ENCODE measurements around the gene AGGF1.
"Not testable (repeated sequence)": the region's sequence is repeated elsewhere in the genome, so short reads cannot be mapped to it uniquely, and the experiment has no call there.

AGGF1 gene, protein sequence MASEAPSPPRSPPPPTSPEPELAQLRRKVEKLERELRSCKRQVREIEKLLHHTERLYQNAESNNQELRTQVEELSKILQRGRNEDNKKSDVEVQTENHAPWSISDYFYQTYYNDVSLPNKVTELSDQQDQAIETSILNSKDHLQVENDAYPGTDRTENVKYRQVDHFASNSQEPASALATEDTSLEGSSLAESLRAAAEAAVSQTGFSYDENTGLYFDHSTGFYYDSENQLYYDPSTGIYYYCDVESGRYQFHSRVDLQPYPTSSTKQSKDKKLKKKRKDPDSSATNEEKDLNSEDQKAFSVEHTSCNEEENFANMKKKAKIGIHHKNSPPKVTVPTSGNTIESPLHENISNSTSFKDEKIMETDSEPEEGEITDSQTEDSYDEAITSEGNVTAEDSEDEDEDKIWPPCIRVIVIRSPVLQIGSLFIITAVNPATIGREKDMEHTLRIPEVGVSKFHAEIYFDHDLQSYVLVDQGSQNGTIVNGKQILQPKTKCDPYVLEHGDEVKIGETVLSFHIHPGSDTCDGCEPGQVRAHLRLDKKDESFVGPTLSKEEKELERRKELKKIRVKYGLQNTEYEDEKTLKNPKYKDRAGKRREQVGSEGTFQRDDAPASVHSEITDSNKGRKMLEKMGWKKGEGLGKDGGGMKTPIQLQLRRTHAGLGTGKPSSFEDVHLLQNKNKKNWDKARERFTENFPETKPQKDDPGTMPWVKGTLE

DNA sequence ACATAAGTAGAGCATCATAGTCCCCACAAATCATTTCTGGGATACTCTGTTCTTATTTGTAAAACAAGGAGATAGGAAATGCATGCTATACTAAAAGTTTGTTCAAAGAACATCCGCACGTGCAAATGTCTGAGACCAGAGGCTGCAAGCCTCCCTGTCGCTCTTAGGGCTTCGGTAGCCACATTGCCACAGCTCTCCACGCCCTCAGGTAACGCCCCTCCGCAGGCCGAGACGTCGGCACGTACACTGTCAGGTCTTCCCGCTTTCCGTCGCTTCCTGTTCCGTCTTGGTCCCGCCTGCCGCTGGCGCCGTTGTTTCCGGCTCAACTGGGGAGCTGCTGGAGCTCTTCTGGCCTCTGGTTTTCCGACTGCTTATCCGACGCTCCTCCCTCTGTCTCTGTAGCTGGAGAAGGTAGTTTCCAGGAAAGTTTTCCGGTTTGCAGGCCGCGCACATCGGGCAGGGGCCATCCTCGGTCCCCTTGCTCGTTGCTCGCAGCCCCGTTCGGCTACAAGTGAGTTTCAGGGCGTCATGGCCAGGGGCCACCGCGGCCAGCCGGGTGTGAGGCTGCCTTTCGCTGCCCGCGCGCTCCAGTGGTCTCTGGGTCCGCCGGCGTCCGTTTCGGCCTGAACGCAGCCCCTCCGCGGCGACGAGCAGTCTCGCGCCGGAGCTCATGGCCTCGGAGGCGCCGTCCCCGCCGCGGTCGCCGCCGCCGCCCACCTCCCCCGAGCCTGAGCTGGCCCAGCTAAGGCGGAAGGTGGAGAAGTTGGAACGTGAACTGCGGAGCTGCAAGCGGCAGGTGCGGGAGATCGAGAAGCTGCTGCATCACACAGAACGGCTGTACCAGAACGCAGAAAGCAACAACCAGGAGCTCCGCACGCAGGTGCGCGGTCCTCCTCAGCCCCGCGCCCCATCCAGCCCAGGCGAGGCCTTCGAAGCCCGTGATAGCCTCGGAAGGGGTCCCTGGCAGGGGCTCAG lies at the start of gene AGGF1:
TSS of gene AGGF1 (plus strand) at position 308 of the 975 bp plus-strand sequence. CDS start at position 671, 363 bp downstream.
- peak within 1 kb of the TSS; percentile 87 for H3K27ac ChIP-seq (ENCODE audit: low read depth, low read length)
- H3K9ac ChIP-seq (ENCODE audit: low read length): peak within 1 kb of the TSS; percentile 79
- H3K27me3 ChIP-seq (ENCODE audit: control insufficient read depth, insufficient read depth, low read length): no peaks in the 10 kb centered on the region
- peak within 1 kb of the TSS; percentile 85 for H3K4me3 ChIP-seq (ENCODE audit: low read length)
- H3K4me1 ChIP-seq (ENCODE audit: control insufficient read depth, insufficient read depth, low read length): peaks cover 3% of the 10 kb centered on the region
- H3K36me3 ChIP-seq (ENCODE audit: control insufficient read depth, insufficient read depth, low read length): no peaks in the 10 kb centered on the region

- H3K36me3 ChIP-seq (ENCODE audit: control insufficient read depth, insufficient read depth, low read length): no peaks in the 10 kb centered on the region
- H3K27ac ChIP-seq (ENCODE audit: low read depth, low read length): no peak overlapping the region
- no peak overlapping the region for H3K9ac ChIP-seq (ENCODE audit: low read length)
- no peaks in the 10 kb centered on the region for H3K27me3 ChIP-seq (ENCODE audit: control insufficient read depth, insufficient read depth, low read length)
- H3K4me1 ChIP-seq (ENCODE audit: control insufficient read depth, insufficient read depth, low read length): no peaks in the 10 kb centered on the region
- H3K4me3 ChIP-seq (ENCODE audit: low read length): no peak overlapping the region
Measured at GRCh38 chr5:76980518-76981144, 49.6 kb upstream of the AGGF1 start.

GRCh38 chr5:76982450-76982849 lies 47.8 kb upstream of the AGGF1 start:
- no peaks in the 10 kb centered on the region for H3K36me3 ChIP-seq (ENCODE audit: control insufficient read depth, insufficient read depth, low read length)
- no peaks in the 10 kb centered on the region for H3K27me3 ChIP-seq (ENCODE audit: control insufficient read depth, insufficient read depth, low read length)
- H3K27ac ChIP-seq (ENCODE audit: low read depth, low read length): no peak overlapping the region
- no peak overlapping the region for H3K4me3 ChIP-seq (ENCODE audit: low read length)
- H3K4me1 ChIP-seq (ENCODE audit: control insufficient read depth, insufficient read depth, low read length): no peaks in the 10 kb centered on the region
- no peak overlapping the region for H3K9ac ChIP-seq (ENCODE audit: low read length)

- H3K27ac ChIP-seq (ENCODE audit: low read depth, low read length): no peak overlapping the region
- H3K36me3 ChIP-seq (ENCODE audit: control insufficient read depth, insufficient read depth, low read length): no peaks in the 10 kb centered on the region
- no peak overlapping the region for H3K9ac ChIP-seq (ENCODE audit: low read length)
- H3K4me3 ChIP-seq (ENCODE audit: low read length): no peak overlapping the region
- H3K4me1 ChIP-seq (ENCODE audit: control insufficient read depth, insufficient read depth, low read length): no peaks in the 10 kb centered on the region
- H3K27me3 ChIP-seq (ENCODE audit: control insufficient read depth, insufficient read depth, low read length): no peaks in the 10 kb centered on the region
Measured at GRCh38 chr5:76983468-76983867, 46.7 kb upstream of the AGGF1 start.

DNA sequence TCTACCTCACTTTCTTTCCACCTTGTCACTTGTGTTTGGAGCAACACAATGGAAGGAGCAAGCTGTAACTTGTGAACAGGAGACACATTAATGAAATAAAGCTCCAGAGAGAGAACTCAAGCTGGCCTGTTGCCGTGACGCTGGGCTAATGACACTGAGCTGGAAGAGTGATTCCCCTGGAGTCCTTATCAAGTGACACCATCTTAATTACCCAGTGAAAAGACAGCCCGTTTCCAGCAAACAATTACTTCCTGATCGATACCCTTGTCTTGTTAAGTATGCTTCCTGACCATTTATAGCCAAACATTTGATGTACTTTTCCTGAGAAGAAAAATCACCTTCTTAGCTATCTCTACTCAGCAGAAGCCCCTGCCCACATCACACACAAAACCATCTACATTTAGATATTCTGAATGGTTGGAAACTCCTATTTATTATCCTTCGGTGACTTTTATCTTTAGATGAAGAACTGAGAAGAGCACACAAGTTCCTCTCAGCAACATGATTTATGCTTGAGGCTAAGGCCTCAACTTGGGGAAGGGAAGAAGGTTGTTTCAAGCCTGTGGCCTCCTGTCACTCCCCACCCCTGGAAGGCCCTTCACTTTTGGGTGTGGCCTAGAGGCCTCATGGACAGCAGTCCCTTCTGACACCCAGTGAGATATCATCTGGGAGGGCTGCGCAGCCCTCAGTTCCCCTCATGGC lies 43.2 kb upstream of the AGGF1 start:
- Histone ChIP-seq H3K27me3 (ENCODE audit: control insufficient read depth, insufficient read depth, low read length) (no peaks in the 10 kb centered on the region), H3K4me3 (ENCODE audit: low read length) (no peak overlapping the region), H3K36me3 (ENCODE audit: control insufficient read depth, insufficient read depth, low read length) (no peaks in the 10 kb centered on the region), H3K4me1 (ENCODE audit: control insufficient read depth, insufficient read depth, low read length) (no peaks in the 10 kb centered on the region), H3K9ac (ENCODE audit: low read length) (no peak overlapping the region), H3K27ac (ENCODE audit: low read depth, low read length) (no peak overlapping the region)

GRCh38 chr5:76990899-76991459 lies 39.2 kb upstream of the AGGF1 start:
- Histone ChIP-seq H3K4me3 (ENCODE audit: low read length) (no peak overlapping the region), H3K9ac (ENCODE audit: low read length) (no peak overlapping the region)

DNA sequence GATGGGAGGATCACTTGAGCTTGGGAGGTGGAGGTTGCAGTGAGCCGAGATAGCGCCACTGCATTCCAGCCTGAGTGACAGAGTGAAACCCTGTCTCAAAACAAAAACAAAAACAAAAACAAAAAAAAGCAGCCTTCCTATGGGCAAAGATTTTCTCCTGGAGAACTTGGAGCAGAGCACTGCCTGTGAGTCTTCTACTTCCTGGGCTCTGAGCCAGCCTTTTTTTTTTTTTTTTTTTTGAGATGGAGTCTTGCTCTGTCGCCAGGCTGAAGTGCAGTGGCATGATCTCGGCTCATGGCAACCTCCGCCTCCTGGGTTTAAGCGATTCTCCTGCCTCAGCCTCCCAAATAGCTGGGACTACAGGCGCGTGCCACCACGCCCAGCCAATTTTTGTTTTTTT lies 36.8 kb upstream of the AGGF1 start:
- H3K4me1 ChIP-seq (ENCODE audit: control insufficient read depth, insufficient read depth, low read length); H3K36me3 ChIP-seq (ENCODE audit: control insufficient read depth, insufficient read depth, low read length); H3K4me3 ChIP-seq (ENCODE audit: low read length); H3K9ac ChIP-seq (ENCODE audit: low read length); H3K27me3 ChIP-seq (ENCODE audit: control insufficient read depth, insufficient read depth, low read length); H3K27ac ChIP-seq (ENCODE audit: low read depth, low read length): not testable (repeated sequence)

More at GRCh38 chr5:76990899-76991459, 39.2 kb upstream of the AGGF1 start:
- Histone ChIP-seq H3K27ac (ENCODE audit: low read depth, low read length) (no peak overlapping the region), H3K4me1 (ENCODE audit: control insufficient read depth, insufficient read depth, low read length) (no peaks in the 10 kb centered on the region), H3K36me3 (ENCODE audit: control insufficient read depth, insufficient read depth, low read length) (no peaks in the 10 kb centered on the region), H3K27me3 (ENCODE audit: control insufficient read depth, insufficient read depth, low read length) (no peaks in the 10 kb centered on the region)

- Histone ChIP-seq H3K27ac (ENCODE audit: low read depth, low read length) (no peak overlapping the region), H3K9ac (ENCODE audit: low read length) (no peak overlapping the region), H3K4me3 (ENCODE audit: low read length) (no peak overlapping the region), H3K36me3 (ENCODE audit: control insufficient read depth, insufficient read depth, low read length) (no peaks in the 10 kb centered on the region), H3K27me3 (ENCODE audit: control insufficient read depth, insufficient read depth, low read length) (no peaks in the 10 kb centered on the region), H3K4me1 (ENCODE audit: control insufficient read depth, insufficient read depth, low read length) (no peaks in the 10 kb centered on the region)
Measured at GRCh38 chr5:76994337-76994736, 35.9 kb upstream of the AGGF1 start.

DNA sequence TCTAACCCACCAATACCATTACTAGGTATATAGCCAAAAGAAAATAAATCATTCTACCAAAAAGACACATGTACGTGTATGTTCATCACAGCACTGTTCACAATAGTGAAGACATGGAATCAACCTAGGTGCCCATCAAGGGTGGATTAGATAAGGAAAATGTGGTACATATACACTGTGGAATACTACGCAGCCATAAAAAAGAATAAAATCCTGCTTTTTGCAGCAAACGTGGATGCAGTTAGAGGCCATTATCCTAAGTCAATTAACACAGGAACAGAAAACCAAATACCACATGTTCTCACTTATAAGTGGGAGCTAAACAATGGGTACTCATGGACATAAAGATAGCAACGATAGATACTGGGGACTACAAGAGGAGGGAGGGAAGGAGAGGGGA lies 32.0 kb upstream of the AGGF1 start:
- H3K9ac ChIP-seq (ENCODE audit: low read length); H3K27me3 ChIP-seq (ENCODE audit: control insufficient read depth, insufficient read depth, low read length); H3K4me3 ChIP-seq (ENCODE audit: low read length); H3K27ac ChIP-seq (ENCODE audit: low read depth, low read length); H3K36me3 ChIP-seq (ENCODE audit: control insufficient read depth, insufficient read depth, low read length); H3K4me1 ChIP-seq (ENCODE audit: control insufficient read depth, insufficient read depth, low read length): not testable (repeated sequence)

DNA sequence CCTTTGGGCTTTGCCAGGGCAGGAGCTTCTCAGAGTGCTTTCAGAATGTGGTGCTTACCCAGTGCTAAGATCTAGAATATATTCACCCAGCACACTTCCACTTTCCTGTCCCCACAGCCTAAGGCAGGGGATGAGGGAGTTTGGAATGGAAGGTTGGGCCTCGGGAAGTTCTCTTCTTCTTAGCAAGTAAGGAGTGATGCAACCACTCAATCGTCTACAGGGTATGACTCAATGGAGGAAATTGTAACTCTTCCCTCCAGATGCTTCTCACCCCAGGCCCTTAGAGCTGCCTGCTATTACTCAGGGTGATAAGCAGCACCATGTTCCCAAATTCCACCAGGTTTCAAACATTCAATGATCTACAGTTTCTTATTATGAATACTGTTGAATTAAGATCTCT lies 30.8 kb upstream of the AGGF1 start:
- Histone ChIP-seq H3K9ac (ENCODE audit: low read length) (no peak overlapping the region), H3K27ac (ENCODE audit: low read depth, low read length) (no peak overlapping the region), H3K36me3 (ENCODE audit: control insufficient read depth, insufficient read depth, low read length) (no peaks in the 10 kb centered on the region), H3K4me3 (ENCODE audit: low read length) (no peak overlapping the region), H3K4me1 (ENCODE audit: control insufficient read depth, insufficient read depth, low read length) (no peaks in the 10 kb centered on the region), H3K27me3 (ENCODE audit: control insufficient read depth, insufficient read depth, low read length) (no peaks in the 10 kb centered on the region)

GRCh38 chr5:77003246-77003645 lies 27.0 kb upstream of the AGGF1 start:
- H3K4me3 ChIP-seq (ENCODE audit: low read length): no peak overlapping the region

More at GRCh38 chr5:77003246-77003645, 27.0 kb upstream of the AGGF1 start:
- H3K27ac ChIP-seq (ENCODE audit: low read depth, low read length): no peak overlapping the region
- H3K9ac ChIP-seq (ENCODE audit: low read length): no peak overlapping the region
- H3K27me3 ChIP-seq (ENCODE audit: control insufficient read depth, insufficient read depth, low read length): no peaks in the 10 kb centered on the region
- no peaks in the 10 kb centered on the region for H3K36me3 ChIP-seq (ENCODE audit: control insufficient read depth, insufficient read depth, low read length)
- no peaks in the 10 kb centered on the region for H3K4me1 ChIP-seq (ENCODE audit: control insufficient read depth, insufficient read depth, low read length)
